BJ (cell line): ENCODE data around the gene KBTBD13. TPM values are rescaled to one million over a fixed set of nuclear protein-coding genes. Genes with fewer than 3 reads are reported as not detected.

ENCODE experiments used
- CTCF ChIA-PET: fragments of 350-600 bp; formaldehyde crosslinking; extraction: SDS; loops from one replicate; lab custom pipeline; 2021; ENCODE audit warnings: antibody characterized with exemption, inconsistent platforms; lab: Yijun Ruan, JAX
- POLR2A ChIA-PET: fragments of 300-600 bp; sonication (Branson Sonifier 250); formaldehyde crosslinking; extraction: SDS; loops from one replicate; lab custom pipeline; 2021; ENCODE audit warnings: antibody characterized with exemption; lab: Charles Lee
- DNase-seq: peaks from one replicate; pipeline ENCODE4 v3.0.0-alpha.2; 2011; ENCODE audit warnings: low read depth
- H3K27me3 ChIP-seq: 2 replicates; pipeline ENCODE4 v1.6.0; 2011; ENCODE audit warnings: low read length; ENCODE audit not compliant: control insufficient read depth, insufficient read depth
- H3K36me3 ChIP-seq: 2 replicates; pipeline ENCODE4 v1.5.1; 2011; ENCODE audit warnings: low read length; ENCODE audit not compliant: control insufficient read depth, insufficient read depth
- H3K4me3 ChIP-seq: 2 replicates; pipeline ENCODE4 v1.5.1; 2011; ENCODE audit warnings: low read depth, mild to moderate bottlenecking, control low read depth, low read length
- polyA plus RNA-seq: library from polyadenylated mRNA; depleted of rRNA; stranded (reverse); fragments of >200 nt; gene quantifications from 2 replicates; pipeline ENCODE4 v1.2.3, GENCODE V29; 2011
- TF ChIP-seq, protein P1 (sequence below): IDR thresholded peaks from 2 replicates; pipeline ENCODE4 v1.5.1; 2011; ENCODE audit warnings: low read depth, mild to moderate bottlenecking, control low read depth, inconsistent platforms, low read length, moderate library complexity; ENCODE audit not compliant: insufficient read depth

KBTBD13 gene
- polyA plus RNA-seq, 1 experiment, result not detected

DNA sequence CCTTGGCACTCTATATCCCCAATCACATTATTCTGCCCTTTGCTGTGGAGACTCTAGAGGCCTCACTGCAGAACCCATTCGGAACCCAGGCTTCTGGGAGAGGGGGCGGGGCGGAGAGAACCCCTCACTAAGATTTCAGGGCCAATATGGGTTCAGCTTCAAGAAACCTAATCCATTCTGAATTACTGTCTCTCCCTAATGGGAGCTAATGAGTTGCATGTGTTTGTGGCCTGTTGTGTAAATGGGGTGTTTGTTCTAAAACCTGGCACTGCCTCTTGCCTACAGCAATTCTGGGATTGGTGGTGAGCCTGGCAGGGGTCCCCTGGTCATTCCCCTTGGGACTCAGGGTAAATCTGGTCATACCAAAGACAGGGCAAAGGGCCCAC lies 8.2 kb upstream of the KBTBD13 start:
- TF ChIP-seq, protein P1, sequence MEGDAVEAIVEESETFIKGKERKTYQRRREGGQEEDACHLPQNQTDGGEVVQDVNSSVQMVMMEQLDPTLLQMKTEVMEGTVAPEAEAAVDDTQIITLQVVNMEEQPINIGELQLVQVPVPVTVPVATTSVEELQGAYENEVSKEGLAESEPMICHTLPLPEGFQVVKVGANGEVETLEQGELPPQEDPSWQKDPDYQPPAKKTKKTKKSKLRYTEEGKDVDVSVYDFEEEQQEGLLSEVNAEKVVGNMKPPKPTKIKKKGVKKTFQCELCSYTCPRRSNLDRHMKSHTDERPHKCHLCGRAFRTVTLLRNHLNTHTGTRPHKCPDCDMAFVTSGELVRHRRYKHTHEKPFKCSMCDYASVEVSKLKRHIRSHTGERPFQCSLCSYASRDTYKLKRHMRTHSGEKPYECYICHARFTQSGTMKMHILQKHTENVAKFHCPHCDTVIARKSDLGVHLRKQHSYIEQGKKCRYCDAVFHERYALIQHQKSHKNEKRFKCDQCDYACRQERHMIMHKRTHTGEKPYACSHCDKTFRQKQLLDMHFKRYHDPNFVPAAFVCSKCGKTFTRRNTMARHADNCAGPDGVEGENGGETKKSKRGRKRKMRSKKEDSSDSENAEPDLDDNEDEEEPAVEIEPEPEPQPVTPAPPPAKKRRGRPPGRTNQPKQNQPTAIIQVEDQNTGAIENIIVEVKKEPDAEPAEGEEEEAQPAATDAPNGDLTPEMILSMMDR, result no peak

DNA sequence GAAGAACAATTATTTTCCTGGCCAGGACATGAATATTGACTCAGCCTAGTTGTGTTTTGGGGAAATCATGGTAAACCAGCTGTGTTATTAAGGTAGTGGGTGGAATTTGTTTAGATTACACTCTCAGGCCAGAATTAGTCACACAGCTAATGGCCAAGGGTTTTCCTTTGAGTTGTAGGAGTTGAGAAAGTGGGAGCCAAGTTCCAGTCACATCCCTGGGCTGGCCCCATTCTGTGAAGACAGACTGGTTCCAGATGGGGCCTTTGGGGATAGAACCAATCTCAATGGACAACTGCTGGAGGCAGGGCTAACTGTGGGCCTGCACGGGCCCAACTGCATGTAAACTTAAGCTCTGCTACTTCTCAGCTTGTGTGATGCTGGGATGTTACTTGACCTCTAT lies 7.4 kb upstream of the KBTBD13 start:
- CTCF ChIA-PET, result interaction anchor here (1.2 to 6.5 kb wide), 4 partner anchors 10 to 35 kb away, joined by 6 to 59 read pairs (median 34); partner anchors contain the start of gene KBTBD13
- Histone ChIP-seq H3K27me3 (peaks cover 20% of the 10 kb centered on the region), H3K4me3 (no peak overlapping the region), H3K36me3 (no peaks in the 10 kb centered on the region)
- TF ChIP-seq, protein P1, result no peak
- POLR2A ChIA-PET, result interaction anchor here (0.6 kb wide), 1 partner anchor 212 kb away, joined by 4 read pairs; no protein-coding TSS in a partner anchor
- DNase-seq, result peak; percentile 91

More for the DNA sequence above, 8.2 kb upstream of the KBTBD13 start:
- CTCF ChIA-PET, result interaction anchor here (1.0 to 6.5 kb wide), 3 partner anchors 10 to 33 kb away, joined by 4 to 59 read pairs (median 57); partner anchors contain the start of gene KBTBD13
- H3K27me3 ChIP-seq, result peaks cover 21% of the 10 kb centered on the region
- no peak overlapping the region for H3K4me3 ChIP-seq
- POLR2A ChIA-PET, result interaction anchor here (0.6 kb wide), 1 partner anchor 211 kb away, joined by 4 read pairs; no protein-coding TSS in a partner anchor
- no peak for DNase-seq
- no peaks in the 10 kb centered on the region for H3K36me3 ChIP-seq

DNA sequence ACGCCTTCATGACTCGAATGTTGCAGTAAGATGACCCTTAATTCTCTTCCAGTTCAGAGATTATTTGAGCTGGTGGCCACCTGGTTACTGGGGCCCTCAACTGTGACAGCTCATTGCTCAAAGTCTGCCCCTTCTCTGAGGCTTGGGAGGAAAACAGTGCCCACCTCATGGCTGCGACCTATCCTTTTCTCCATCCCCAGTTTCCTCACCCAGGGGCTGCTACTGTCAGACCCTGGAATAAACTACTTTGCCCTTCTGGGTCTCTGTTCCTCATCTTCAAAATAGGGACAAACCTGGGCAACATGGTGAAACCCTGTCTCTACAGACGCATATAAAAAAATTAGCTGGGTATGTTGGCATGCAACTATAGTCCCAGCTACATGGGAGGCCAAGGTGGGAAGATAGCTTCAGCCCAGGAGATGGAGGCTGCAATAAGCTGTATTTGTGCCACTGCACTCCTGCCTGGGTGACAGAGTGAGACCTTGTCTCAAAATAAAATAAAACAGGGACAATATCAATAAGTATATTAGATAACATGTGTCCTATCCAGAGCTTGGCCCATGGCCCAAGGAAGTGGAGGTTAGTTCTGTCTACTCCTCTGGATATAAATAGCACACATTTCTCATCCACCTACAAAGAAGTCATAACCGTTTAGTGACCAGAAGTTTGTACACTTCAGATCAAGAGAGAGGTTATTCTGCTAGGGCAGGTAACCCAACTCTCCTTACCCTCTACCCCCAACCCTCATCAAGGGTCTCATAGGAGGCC lies 6.6 kb upstream of the KBTBD13 start:
- peaks cover 18% of the 10 kb centered on the region for H3K27me3 ChIP-seq
- TF ChIP-seq, protein P1, result no peak
- H3K4me3 ChIP-seq, result no peak overlapping the region
- H3K36me3 ChIP-seq, result no peaks in the 10 kb centered on the region
- POLR2A ChIA-PET, result no interaction called here
- CTCF ChIA-PET, result interaction anchor here (1.2 to 6.5 kb wide), 4 partner anchors 9 to 36 kb away, joined by 6 to 59 read pairs (median 34); partner anchors contain the start of gene KBTBD13
- DNase-seq, result no peak

DNA sequence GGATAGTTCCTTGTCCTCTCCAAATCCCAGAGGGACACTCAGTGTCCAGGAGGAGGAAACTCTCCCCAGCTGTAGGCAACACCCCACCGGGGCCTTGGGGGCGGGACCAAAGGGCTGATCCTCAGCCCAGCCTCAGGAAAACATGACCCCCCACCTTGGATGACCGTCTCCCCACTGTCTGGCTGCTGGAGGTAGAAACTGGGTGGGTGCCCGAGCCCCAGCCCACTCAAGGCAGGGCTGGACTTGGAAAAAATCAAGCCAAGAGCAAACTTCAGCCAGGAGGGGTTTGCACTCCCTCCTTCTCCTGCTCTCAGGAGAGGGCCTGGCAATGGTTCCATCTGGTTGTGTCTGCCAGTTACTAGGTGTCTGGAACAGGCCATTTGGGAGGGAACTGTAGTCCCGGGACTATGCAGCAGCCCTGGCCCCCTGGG lies 5.2 kb upstream of the KBTBD13 start:
- Histone ChIP-seq H3K4me3 (no peak overlapping the region), H3K27me3 (peaks cover 9% of the 10 kb centered on the region), H3K36me3 (no peaks in the 10 kb centered on the region)
- TF ChIP-seq, protein P1, result no peak
- ChIA-PET CTCF (interaction anchor here (9.3 kb wide), 1 partner anchor 16 kb away, joined by 61 read pairs; no protein-coding TSS in a partner anchor), POLR2A (no interaction called here)
- no peak for DNase-seq

DNA sequence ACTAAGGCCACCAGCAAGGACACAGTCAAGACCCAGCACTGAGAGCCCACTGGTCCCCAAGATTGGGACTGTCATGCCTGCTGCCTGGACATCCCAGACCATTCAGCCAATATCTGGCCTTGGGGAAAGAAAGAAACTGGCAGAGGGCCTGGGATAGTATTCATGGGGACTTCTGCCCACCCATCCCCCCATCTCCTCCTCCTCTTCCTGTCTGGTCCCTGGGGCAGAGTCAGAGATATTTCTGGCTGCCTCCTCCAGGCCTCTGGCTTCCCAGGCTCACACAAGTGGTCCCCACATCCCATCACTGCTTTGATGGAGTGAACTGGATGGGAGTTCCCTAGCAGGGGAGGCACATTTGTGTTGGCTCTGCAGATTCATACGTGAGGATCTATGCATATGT lies 4.5 kb upstream of the KBTBD13 start:
- peaks cover 4% of the 10 kb centered on the region for H3K27me3 ChIP-seq
- no peak for DNase-seq
- ChIA-PET CTCF (interaction anchor here (0.9 to 9.3 kb wide), 4 partner anchors 11 to 38 kb away, joined by 4 to 61 read pairs (median 14); no protein-coding TSS in a partner anchor), POLR2A (no interaction called here)
- no peak overlapping the region for H3K4me3 ChIP-seq
- no peaks in the 10 kb centered on the region for H3K36me3 ChIP-seq
- TF ChIP-seq, protein P1, result no peak
